Fibroblast of lung (primary cell): ENCODE results near the gene SORL1.

Experiments used
- CTCF ChIP-seq, 2 donors: IDR thresholded peaks in 1 of 2; conservative IDR thresholded peaks in 1 of 2; 1 replicate in 1 of 2; 2 replicates in 1 of 2; pipeline ENCODE4 v1.5.1; 2011 to 2012; ENCODE audit warnings: low read length in 2 of 2, control low read depth in 1 of 2, inconsistent platforms in 1 of 2, low read depth in 1 of 2, mild to moderate bottlenecking in 1 of 2
- EZH2 ChIP-seq: IDR thresholded peaks from 2 replicates; pipeline ENCODE4 v1.5.1; 2012; ENCODE audit warnings: low read length, control low read depth, mild to moderate bottlenecking; ENCODE audit errors: missing control alignments

DNA sequence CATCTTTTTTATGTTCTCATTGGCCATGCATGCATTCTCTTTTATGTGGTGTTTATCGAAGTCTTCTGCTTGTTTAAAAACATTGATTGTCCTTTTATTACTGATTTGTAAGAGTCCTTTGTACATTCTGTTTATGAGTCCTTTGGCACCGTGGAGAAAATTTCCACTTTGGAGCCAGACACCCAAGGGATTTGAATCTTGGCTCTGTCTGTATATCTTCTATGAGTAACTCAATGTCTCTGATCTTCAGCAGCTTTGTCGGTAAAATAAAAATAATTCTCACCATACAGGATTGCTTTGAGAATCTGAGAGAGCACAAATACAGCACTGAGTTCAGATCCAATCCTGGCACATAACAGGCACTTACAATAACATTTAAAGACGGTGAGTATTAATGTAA, 12.8 kb upstream of the SORL1 start:
- no peak for TF ChIP-seq EZH2
- TF ChIP-seq CTCF (conservative IDR thresholded peaks at IDR 0.05 in 1 of 2, IDR thresholded peaks at IDR 0.05 in 1 of 2; ENCODE audit: low read depth in 1 of 2, low read length in 2 of 2): no peak
